GM18861 (cell line): ENCODE results near the gene ITPR2.
A peak's percentile ranks its signal among the peaks of the same experiment; 100 is the strongest.
"Not testable (repeated sequence)": the region's sequence is repeated elsewhere in the genome, so short reads cannot be mapped to it uniquely, and the experiment has no call there.

Experiments used
- ATAC-seq: cut with Tn5 transposase; IDR thresholded peaks from one replicate; pipeline ENCODE4 v1.9.1; 2021; ENCODE audit not compliant: unreplicated experiment

The ITPR2 gene

DNA sequence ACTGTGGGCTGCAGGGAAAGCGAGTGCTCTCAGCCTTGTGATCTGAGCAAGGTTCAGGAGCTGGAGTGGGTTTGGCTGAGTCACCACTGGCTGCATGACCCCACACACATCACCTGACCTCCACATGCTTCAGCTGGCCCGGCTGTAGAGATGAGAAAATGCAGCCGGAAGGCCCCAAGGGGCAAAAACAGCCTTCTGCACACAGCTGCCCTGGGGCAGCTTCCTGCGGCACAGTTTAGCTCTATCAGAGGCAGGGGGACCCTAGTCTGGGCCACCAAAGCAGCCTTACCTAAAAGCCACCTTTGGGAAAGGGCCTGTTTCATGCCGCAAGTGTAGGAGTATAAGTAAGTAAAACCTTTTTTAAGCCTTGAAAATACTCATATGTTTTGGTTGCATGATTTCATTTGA lies 514.3 kb downstream of the ITPR2 start:
- peak; percentile 87 for ATAC-seq

DNA sequence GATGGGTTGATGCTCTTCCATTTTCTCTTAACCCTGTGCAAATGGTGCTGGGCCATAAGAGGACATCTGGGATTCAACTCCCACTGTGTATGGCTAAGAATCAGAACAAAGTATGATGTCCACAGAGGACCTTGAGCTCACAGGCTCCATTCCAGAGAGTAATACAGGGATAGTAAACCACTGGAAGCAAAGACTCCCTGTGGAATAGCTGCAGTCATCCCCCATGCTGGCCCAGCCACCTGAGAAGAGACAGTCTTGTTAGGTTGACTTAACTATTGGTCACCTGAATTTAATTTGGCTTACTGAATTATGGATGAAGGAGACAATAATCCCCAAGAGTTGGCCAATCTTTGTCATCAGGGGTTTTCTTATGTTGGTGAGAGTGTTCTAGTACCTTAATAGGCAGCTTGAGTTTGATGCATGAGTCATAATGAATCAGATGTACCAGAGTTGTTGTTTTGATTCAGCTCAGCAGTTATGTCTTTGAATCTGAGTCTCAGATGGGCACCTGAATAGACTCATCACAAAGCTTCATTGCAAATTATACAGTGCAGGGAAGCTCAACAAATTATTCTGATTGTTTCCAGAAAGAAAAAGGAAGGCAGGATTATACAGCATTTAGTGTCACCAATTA lies 514.9 kb downstream of the ITPR2 start:
- peak; percentile 43 for ATAC-seq

DNA sequence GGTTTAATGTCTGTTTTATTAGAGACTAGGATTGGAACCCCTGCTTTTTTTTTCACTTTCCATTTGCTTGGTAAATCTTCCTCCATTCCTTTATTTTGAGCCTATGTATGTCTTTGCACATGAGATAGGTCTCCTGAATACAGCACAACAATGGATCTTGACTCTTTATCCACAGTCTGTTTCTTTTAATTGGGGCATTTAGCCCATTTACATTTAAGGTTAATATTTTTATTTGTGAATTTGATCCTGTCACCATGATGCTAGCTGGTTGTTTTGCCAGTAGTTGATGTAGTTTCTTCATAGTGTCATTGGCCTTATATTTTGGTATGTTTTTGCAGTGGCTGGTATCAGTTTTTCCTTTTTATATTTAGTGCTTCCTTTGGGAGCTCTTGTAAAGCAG lies 518.9 kb downstream of the ITPR2 start:
- not testable (repeated sequence) for ATAC-seq

DNA sequence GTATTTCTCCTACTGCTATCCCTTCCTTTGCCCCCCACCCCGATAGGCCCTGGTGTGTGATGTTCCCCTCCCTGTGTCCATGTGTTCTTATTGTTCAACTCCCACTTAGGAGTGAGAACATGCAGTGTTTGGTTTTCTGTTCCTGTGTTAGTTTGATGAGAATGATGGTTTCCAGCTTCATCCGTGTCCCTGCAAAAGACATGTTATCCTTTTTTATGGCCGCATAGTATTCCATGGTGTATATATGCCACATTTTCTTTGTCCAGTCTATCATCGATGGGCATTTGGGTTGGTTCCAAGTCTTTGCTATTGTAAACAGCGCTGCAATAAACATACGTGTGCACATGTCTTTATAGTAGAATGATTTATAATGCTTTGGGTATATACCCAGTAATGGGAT lies 522.5 kb downstream of the ITPR2 start:
- ATAC-seq, result not testable (repeated sequence)

DNA sequence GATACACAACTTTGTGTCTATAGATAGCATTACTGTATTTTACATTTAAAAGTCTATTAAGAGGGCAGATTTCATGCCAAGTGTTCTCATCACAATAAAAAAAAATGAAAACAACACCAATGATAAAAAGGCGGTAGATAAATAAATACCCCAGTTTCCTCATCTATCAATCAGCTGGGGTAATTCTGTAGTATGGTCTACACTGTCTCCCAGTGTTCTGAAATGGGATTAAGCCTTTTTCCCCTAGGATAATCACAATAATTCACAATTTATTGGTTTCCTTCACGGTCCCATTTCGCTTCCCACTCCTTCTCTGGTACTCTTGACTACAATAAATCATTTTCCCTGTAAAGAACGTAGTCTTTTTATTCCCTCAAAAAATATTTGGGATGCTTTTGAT lies 523.4 kb downstream of the ITPR2 start:
- ATAC-seq, result no peak

DNA sequence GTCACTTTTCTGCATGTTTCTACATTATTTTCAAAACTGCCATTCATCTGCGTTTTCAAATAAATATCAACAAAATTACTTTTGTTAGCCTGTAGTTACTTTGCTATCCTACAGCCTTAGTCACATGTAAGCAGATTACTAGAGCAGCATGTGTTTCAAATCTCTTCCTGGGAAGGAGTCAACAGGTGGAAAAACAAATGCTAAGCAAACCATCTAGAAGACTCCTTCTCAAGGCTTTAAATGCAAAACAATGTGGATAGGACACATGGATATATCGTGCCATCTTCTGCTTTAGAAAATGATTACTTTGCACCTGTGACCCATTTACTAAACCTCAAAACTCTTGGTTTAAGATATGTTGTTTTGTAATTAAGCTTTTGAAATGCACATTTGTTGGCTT lies 528.7 kb downstream of the ITPR2 start:
- ATAC-seq, result no peak

DNA sequence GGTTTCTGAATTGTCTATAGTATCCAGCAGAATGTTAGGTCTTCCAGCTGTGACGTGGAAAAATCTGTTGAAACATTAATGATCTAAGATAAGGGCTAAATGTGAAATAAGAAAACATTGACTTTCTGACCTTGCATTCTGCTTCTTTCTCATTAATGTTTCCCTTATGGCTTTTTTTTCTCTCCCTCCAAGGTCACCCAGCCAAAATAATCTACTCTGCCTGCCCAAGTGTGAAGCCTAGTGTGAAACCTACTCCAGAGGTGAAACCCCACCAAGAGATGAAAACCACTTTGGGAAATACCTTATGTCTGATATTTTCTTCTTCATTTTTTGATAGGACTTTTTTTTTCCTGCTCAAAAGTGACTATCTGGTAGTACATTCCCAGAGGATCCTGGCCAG lies 529.6 kb downstream of the ITPR2 start:
- no peak for ATAC-seq

DNA sequence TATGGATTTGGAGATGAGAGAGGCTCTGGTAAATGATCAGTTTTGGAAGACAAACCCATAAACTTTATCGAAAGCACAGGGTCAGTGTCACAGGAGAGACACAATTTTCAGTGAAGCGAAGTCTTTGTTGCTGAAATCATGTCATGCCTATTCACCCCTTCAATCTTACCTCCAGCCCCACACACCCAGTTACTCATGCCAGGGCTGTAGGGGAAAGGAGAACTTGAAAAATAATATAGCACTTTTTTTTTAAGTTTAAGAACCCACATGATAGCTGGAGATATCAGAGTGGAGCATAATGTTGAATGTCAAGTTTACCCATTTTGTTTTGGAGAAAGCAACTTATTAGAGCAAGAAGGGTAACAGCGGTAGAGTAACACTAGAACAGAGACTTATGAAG lies 530.2 kb downstream of the ITPR2 start:
- ATAC-seq, result no peak

DNA sequence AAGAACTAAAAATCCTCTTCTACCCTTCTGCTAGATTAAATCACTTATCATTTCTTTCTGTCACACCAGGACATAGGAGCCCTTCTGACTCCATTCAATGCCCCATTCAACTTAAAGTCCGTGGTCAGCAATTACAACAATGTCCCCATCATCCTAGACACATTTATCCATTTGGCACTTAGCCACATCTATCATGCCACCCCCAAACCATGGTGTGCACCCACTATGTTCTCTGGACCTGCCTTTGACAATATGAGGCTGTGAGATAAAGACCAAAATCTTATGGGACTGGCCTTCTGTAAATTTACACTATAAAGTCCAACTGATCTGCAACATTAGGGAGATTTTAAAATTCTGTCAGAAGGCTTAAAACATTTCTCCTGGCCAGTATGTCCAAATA lies 533.2 kb downstream of the ITPR2 start:
- ATAC-seq, result no peak

DNA sequence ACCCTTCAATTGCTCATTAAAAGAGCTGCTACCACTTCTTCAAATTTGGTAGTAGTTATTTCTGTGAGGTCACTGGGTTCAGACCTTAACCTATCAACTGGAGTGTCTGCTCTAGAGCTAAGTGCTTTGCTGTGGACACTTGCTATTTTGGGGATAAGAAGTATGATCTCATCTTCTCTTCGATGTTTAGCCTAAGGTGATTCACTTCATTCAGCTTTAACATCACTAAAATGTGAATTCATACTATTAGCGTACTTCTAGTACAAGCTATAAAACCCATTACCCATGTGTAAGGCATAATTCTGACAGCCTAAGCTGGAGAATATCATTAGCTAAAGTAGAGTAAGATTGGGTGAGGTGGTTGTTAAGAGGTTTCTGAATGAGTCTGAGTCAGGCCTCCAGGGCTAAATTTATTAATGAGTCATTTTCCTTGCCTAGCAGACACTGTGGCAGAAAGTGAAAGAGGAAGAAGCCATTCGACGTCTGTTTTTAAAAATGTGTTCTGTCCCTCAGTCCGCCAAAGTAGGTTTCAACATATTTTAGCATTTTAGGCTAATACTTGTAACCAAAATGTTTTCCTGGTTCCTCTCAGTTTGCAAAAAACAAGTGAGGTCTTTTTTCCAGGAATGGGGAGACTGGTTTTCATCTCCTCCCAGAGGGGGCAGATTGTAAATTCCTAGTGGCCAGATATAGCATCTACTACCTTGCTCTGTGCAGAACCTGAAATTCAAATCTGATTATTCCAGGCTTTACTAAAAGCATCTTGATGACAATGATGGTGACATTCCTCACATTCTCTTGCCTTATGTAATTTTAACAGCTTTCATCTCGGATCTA lies 534.0 kb downstream of the ITPR2 start:
- peak; percentile 97 for ATAC-seq

DNA sequence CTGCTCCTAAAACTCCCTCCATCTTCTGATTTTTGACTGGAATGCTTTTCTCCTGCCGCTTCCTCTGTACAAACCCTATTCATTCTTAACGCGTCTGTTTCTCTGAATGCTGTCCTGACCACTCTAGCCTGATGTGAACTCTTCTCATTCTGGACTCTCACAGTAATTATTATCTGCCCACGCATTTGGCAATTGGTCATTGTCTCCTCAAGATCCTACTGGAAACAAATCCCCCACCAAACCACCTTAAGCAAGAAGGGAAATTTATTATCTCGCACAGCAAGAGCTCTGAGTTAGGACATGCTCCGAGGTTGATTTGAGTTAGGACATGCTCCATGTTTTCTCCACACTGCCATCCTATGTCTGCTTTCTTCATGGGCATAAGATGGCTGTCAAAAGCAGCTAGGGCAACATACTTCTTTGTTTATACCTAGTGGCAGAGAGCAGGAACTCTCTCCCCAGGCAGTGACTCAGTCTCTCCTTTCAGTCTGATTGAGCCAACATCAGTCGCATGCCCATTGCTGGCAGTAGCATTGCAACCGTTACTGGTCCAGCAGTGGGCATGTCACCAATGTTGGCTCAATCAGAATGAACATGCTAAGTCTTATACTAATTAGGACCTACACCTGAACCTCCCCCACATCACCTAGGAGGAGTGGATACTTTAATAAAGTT lies 535.5 kb downstream of the ITPR2 start:
- no peak for ATAC-seq

DNA sequence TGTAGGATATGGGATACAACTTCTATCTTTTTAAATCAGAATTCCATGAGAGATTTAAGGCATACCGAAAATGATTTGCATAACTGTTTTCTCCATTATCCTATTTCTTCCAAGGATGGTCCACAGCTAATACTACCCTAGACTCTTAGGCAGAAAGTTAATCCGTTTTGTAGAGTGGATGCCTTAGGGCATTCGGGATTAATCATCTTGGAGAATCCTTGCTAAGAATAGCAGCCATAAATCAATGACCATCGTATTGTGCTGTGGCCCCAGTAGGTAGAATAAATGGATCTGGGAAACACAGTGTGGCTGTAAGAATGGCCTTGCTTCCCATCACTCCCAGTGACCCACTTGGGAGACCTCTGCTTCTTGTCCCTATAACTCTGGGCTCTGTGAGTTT lies 538.0 kb downstream of the ITPR2 start:
- no peak for ATAC-seq

DNA sequence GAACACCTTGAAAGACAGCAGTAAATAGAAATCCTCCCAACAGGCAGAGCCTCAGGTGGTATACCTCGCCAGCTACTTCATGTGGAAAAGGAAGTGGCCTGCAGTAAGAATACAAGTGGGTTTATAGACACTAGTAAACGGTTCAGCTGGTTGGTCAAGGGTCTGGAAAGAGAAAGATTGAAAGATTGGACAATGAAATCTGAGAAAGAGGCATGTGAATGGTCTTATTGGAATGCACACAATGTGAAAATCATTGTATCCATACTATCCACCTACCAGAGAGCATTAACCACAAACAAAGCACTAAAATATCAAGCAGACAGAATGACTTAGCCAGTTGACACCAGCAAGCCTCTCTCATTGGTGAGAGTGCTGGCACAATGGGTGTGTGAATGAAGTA lies 539.4 kb downstream of the ITPR2 start:
- no peak for ATAC-seq

DNA sequence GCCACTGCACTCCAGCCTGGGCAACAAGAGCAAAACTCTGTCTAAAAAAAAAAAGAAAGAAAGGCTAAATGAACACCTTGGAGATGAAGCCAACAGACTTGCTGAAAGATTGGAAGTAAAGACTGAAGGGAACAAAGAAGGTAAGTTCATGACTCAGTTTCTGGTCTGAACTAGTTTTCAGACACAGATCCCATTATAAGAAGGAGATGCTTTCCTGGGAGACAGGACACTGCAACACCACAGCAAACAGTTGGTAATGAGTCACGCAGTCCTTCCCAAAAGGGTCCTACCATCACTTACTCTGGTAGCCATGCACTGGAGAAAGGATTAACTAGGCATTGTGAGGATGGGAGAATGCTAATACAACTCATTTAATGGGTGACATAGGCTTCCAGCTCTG lies 540.4 kb downstream of the ITPR2 start:
- no peak for ATAC-seq

DNA sequence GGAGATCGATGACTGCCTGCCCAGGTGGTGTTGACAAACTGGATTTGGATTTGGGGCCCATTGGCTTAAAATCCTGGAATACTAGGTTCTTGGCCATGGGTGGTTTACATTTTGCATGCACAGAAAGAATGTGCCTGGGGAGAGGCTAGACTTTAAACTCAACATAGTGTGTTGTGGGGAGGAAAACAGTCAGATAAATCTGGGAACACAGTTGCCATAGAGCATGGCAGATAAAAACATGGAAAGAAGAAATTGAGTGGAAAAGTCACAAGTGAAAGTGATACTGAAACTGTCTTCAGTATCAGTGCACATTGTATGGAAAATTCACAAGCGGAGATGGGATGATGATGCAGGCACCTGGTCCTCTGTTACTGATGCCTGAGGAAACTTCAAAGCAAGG lies 542.4 kb downstream of the ITPR2 start:
- ATAC-seq, result no peak

DNA sequence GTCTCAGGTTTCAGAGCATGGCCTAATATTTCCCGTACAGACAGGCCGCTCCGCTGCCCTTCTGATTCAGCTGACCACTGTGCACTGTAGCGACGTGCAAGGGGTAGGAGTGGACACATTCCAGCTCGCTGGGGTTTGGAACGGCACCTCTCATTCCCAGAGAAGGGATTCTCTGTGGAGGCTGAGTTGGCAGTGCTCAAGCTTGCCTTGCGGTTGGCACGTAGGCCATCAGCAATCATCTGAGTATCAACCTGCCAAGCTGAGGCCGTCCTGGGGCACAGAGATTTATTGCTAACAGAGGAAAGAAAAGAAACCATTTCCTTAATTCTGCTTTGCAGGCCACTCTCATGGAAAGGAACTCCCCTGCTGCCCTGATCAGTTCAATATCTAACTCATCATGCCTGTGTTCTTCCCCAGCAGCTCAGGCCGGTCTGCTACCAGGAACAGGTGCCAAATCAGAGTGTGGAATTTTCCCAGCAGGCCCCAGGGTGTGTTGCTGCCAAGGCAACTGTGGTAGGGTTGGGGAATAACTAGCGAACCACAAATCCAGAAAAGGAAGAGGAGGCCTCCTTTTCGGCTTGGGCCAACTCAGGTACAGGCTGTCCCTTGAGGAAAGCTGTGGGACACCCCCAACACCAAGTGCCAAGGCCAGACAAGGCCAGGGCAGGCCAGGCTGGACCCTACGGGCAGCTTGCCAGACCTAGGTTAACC lies 545.2 kb downstream of the ITPR2 start:
- ATAC-seq, result no peak
